Eye (tissue), 1 donor: ENCODE results near the gene ATXN1.
"Not testable (repeated sequence)": the region's sequence is repeated elsewhere in the genome, so short reads cannot be mapped to it uniquely, and the experiment has no call there.

Experiments used
- DNase-seq: peaks from one replicate; pipeline ENCODE4 v3.0.0-alpha.2; 2015

The ATXN1 gene

DNA sequence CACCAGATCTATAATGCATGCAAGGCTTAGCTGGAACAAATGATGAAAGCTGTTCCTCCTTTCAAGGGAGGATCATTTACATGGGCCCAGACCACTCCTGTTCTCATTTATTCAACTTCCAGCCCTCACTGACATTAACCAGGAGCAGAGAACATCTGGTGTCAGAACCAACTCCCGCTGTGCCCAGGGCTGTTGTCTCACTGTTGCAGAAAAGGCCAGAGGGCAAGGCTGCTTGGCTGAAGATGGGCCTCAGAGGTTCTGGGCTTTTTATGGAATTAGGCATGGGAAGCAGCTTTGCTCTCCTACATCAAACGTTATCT, 358.7 kb downstream of the ATXN1 start:
- peak; percentile 54 for DNase-seq

GRCh38 chr6:16400248-16400760, 361.0 kb downstream of the ATXN1 start:
- DNase-seq, result no peak

- no peak for DNase-seq
These were observed 361.6 kb downstream of the ATXN1 start for GRCh38 chr6:16399695-16400094.

DNA sequence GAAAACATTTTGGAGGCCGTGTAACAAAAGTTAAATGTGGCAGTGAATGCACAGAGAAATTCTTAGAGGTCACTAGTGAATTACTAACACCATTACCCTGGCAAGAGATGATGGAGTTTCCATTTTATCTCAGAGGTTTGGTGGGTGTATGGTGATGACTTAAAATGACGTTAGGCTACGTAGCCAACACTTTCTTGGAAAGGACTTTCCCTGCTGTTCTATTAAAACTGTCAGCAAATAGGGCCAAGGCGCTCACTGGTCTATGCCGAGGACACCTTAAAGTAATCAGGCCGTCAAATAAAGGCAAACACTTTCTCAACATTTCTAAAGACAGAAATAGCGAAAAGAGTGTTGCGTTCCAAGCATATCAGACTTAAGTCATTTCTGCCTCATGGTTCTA, 362.1 kb downstream of the ATXN1 start:
- no peak for DNase-seq

- peak; percentile 39 for DNase-seq
These were observed 362.7 kb downstream of the ATXN1 start for GRCh38 chr6:16398587-16398986.

DNA sequence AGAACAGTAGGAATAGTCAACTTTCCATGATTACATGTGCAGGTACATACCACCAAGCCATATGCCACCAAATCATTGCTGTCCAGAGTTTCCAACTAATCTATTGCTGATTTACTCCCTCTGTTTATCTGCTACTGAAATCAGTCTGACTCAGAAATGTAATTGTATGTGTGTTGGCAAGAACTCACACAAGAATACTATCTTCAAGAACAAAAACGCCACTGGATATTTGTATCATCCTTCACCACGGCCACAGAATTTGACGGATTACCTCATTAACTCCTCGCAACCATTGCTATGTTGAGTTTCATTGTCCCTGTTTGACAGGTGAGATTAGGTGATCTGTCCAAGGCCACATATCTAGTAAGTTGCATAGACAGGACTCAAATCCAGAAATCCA, 363.6 kb downstream of the ATXN1 start:
- DNase-seq, result no peak

- no peak for DNase-seq
These were observed 364.6 kb downstream of the ATXN1 start for GRCh38 chr6:16396497-16397319.

DNA sequence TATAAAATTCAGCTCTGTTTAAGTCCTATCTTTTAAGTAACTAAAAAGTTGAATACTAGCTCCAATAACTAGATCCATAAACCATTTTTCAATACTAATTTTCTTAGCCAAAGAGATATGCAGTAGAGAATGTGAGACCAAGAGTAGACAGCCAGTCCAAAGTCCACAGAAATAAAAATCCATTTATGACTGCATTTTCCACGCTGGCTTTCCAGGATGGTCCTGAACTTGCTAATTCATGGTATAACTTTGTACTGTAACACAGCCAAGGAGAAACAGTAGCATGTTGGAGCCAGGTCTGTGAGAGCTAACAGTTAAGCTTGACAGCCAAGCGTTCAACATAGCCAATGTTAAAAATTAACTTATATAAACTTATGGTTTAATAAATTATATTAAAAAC, 366.6 kb downstream of the ATXN1 start:
- no peak for DNase-seq

GRCh38 chr6:16393326-16393725, 367.9 kb downstream of the ATXN1 start:
- no peak for DNase-seq

DNA sequence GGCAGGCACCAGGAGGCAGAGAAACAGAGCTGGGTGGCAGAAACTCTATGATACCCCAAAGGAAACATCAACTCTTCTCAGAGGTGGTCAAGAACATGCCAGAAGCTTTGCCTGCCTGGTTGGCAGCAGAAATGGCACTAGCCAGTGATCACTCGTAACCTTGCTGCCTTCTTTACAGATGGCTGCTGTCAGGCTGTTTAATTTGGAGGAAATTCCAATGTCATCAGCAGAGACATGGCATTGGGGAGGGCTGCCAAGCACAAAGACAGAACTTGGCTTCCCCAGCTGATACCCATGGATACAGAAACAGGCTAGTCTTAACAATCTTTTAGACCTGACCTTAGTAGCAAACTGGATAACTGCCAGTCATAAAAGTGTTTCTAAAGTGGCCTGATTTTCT, 369.2 kb downstream of the ATXN1 start:
- DNase-seq, result no peak

DNA sequence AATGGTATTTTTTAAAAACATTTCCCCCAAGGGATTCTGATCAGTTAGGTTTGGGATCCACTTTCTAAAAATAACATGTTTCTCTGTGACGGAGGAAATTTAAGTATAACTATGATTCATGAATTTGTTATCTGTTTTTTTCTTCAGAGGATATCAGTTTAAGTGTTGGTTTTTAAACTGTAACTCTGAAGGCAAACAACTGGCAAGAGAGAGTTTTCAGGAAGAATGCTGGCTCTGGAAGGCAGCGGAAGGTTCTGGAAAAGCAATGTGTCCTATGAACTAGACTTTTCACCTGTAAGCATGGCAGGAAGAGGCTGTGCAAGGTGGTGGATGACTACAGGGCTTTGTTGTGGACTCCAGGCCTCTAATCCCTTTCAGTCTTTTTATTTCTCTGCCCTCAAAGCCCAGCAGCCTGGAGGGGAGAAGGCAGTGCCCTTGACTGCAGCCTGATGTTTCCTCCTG, 369.8 kb downstream of the ATXN1 start:
- DNase-seq, result no peak

- DNase-seq, result peak; percentile 43
These were observed 370.3 kb downstream of the ATXN1 start for GRCh38 chr6:16390909-16391450.

- DNase-seq, result no peak
These were observed 371.6 kb downstream of the ATXN1 start for GRCh38 chr6:16389642-16390041.

- no peak for DNase-seq
These were observed 372.8 kb downstream of the ATXN1 start for GRCh38 chr6:16388488-16388887.

- DNase-seq, result no peak
These were observed 375.2 kb downstream of the ATXN1 start for GRCh38 chr6:16386057-16386456.

DNA sequence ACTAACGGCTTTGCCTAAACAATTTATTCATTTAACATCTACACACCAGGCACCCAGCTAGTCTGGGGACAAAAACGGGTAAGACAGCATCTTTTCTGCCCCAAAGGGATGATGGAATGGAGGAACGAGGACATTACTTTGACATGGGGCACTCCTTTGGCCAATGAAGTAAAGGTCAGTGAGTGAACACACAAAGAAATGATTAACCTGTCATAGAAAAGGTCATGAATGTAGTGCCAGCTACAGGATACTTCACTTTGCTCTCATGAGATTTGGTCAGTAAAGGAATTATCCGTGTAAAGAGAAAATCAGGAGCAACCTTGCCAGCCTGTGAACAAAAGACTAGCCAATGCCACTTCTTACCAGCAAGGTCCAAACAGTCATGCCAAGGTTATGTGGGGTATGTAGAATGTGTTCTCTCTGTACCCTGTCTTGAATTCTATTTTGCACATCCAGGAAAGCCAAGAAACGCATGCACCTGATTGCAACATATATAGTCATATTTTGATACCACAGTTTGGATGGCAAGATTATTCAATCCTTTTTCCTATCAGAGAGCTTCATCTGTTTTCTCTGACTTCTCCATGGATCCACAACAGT, 377.6 kb downstream of the ATXN1 start:
- DNase-seq, result no peak

- DNase-seq, result not testable (repeated sequence)
These were observed 379.3 kb downstream of the ATXN1 start for GRCh38 chr6:16381968-16382367.

- no peak for DNase-seq
These were observed 380.9 kb downstream of the ATXN1 start for GRCh38 chr6:16380220-16380809.

DNA sequence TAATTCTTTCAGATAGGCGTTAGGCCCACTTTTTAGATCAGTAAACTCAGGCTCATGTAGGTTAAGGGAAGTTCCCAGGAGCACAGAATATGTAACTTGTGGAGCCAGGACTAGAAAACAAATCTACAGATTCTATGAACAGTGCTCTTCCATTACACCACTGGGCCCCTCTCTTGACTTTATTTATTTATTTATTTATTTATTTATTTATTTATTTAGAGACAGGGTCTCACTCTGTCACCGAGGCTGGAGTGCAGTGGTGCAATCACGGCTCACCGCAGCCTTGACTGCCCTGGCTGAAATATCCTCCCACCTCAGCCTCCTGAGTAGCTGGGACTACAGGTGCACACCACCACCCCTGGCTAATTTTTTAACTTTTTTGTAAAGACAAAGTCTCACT, 382.9 kb downstream of the ATXN1 start:
- not testable (repeated sequence) for DNase-seq

- no peak for DNase-seq
These were observed 383.8 kb downstream of the ATXN1 start for GRCh38 chr6:16377470-16377869.

GRCh38 chr6:16375843-16376242, 385.4 kb downstream of the ATXN1 start:
- DNase-seq, result no peak

GRCh38 chr6:16375206-16375605, 386.1 kb downstream of the ATXN1 start:
- no peak for DNase-seq

- DNase-seq, result no peak
These were observed 386.6 kb downstream of the ATXN1 start for GRCh38 chr6:16374461-16375200.
